ENCODE results near the gene MAP4K5. TPM values are rescaled to one million over a fixed set of nuclear protein-coding genes. Genes with fewer than 3 reads are reported as not detected.
"Not testable (repeated sequence)": the region's sequence is repeated elsewhere in the genome, so short reads cannot be mapped to it uniquely, and the experiment has no call there.

The MAP4K5 gene
- total RNA-seq, 4 donors from 2014 or later = 78.9 to 161 (median 101) TPM

DNA sequence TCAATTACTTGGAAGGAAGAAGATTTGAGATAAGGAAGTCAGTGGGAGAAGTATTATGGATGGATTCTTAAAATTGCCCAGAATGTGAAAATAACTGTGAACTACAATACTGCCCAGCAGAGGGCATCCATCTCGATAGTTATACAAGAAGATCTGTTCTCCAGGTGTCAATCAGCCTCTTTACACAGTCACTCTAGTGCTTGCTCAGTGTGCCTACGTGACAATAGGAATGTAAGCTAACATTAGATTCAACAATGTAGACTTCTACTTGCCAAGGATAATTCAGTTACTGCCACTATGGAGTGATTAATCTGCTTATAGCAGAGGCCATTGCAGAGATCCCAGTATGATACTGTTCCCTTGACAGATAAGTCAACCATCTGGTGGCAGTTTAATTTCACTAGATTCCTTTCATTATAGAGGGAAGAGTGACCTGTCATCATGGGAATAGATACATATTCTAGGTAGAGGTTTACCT is 10.6 kb upstream of the MAP4K5 start:
- no peak for DNase-seq (ENCODE audit: low spot score)
- no peak for ATAC-seq (ENCODE audit: low FRiP score)
- no peak for TF ChIP-seq CTCF (IDR thresholded peaks at IDR 0.05)

- no peak for TF ChIP-seq CTCF (IDR thresholded peaks at IDR 0.05)
- ATAC-seq (ENCODE audit: low FRiP score) = no peak
Measured at GRCh38 chr14:50541159-50541567, 8.8 kb upstream of the MAP4K5 start.

DNA sequence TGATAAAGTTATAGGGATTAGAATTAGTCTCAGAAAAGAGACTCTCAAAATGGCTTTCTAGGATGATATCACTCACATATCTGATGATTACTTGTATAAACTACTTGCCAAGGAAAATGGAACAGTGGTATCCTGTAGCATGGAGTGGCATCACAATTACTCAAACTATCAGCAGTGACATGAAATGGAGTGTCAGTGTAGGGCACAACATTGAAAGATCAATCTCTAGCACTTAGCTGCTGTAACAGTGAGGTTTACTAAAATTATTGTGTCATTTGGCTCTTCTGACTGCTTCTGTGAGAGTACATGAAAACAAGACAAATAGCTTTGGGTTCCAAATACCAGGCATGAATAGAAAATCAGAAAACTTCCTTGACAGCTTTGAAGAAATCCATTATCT is 6.7 kb upstream of the MAP4K5 start:
- ATAC-seq (ENCODE audit: low FRiP score) (no peak), DNase-seq (ENCODE audit: low spot score) (no peak)
- TF ChIP-seq CTCF (IDR thresholded peaks at IDR 0.05) = no peak

More at GRCh38 chr14:50541159-50541567, 8.8 kb upstream of the MAP4K5 start:
- no peak for DNase-seq (ENCODE audit: low spot score)

- DNase-seq (ENCODE audit: low spot score); ATAC-seq (ENCODE audit: low FRiP score): not testable (repeated sequence)
Measured at GRCh38 chr14:50538034-50538433, 5.7 kb upstream of the MAP4K5 start.

GRCh38 chr14:50534997-50535396 is 2.6 kb upstream of the MAP4K5 start:
- ATAC-seq (ENCODE audit: low FRiP score) = no peak
- TF ChIP-seq CTCF (IDR thresholded peaks at IDR 0.05) = no peak
- DNase-seq (ENCODE audit: low spot score) = no peak

- TF ChIP-seq CTCF (IDR thresholded peaks at IDR 0.05) = no peak
- no peak for DNase-seq (ENCODE audit: low spot score)
- ATAC-seq (ENCODE audit: low FRiP score) = no peak
Measured at GRCh38 chr14:50534416-50534815, 2.0 kb upstream of the MAP4K5 start.

DNA sequence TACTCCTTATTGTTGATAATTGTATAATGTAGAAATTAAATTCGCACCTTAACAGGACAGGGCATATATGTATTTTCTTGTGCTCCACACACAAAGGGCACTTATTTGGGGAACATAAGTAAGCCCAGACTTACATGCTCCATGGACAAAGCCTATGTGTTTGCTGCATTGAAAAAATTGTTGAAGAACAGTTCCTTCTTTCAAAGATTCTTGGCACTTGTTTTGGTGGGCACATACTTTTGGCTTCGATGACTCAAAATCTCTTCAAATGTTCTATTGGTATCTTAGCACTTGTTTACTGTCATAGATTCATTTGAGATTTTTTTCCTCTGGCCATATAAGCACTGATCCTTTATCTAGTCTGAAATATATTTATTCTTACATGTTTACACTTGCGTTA is 1.4 kb upstream of the MAP4K5 start:
- DNase-seq (ENCODE audit: low spot score) = no peak
- TF ChIP-seq CTCF (IDR thresholded peaks at IDR 0.05) = no peak
- no peak for ATAC-seq (ENCODE audit: low FRiP score)

GRCh38 chr14:50533241-50533705 is 904 bp upstream of the MAP4K5 start:
- ATAC-seq (ENCODE audit: low FRiP score) = no peak
- no peak for TF ChIP-seq CTCF (IDR thresholded peaks at IDR 0.05)

More at GRCh38 chr14:50533241-50533705, 904 bp upstream of the MAP4K5 start:
- no peak for DNase-seq (ENCODE audit: low spot score)

Data from omental fat pad (tissue), 4 donors.